ENCODE measurements around the gene NTM.

Gene NTM

DNA sequence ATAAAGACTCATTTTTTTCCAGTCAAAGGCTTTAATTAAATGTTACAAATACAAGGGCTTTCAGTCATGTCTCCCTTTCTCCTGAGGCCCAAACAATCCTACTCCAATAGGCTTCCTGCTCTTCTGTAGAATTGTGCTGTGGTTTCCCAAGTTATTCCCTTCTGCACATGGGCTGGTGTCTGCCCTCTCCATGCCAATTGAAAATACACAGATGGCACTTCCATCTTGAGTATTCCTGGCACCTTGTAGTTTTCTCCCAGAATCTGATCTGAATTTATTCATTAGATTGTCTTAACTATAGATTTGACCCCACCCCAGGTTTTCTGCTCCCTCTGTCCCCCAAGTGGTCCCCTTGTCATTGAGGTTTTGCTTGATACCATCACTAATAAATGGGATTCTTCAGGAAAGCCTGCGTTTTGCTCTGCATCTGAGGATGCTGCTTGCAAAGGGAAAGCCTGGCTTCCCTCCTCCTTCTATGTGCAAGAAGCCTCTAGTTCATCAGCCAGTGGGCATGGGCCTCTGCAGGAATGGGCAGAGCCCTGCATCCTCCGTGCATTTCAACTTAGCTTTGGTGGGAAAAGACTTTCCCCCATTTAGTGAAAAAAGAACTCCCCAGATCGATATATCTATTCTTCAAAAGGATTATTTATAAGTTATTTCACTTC, 926.7 kb downstream of the NTM start:
- no peaks in the 10 kb centered on the region for H3K9me3 ChIP-seq (ENCODE audit: severe bottlenecking)
- H3K36me3 ChIP-seq: no peaks in the 10 kb centered on the region
- no peak for TF ChIP-seq CTCF (IDR thresholded peaks at IDR 0.05; ENCODE audit: low read depth, low read length)
- H3K4me3 ChIP-seq (ENCODE audit: low read depth, low read length): no peak overlapping the region
- DNase-seq: no peak
- H3K27ac ChIP-seq: no peak overlapping the region
- no peaks in the 10 kb centered on the region for H3K27me3 ChIP-seq (ENCODE audit: insufficient read depth, low read depth, severe bottlenecking)

GRCh38 chr11:132298357-132298756, 927.9 kb downstream of the NTM start:
- Histone ChIP-seq H3K36me3 (no peaks in the 10 kb centered on the region), H3K9me3 (ENCODE audit: severe bottlenecking) (no peaks in the 10 kb centered on the region), H3K27ac (no peak overlapping the region), H3K27me3 (ENCODE audit: insufficient read depth, low read depth, severe bottlenecking) (no peaks in the 10 kb centered on the region), H3K4me3 (ENCODE audit: low read depth, low read length) (no peak overlapping the region)
- no peak for DNase-seq
- no peak for TF ChIP-seq CTCF (IDR thresholded peaks at IDR 0.05; ENCODE audit: low read depth, low read length)

DNA sequence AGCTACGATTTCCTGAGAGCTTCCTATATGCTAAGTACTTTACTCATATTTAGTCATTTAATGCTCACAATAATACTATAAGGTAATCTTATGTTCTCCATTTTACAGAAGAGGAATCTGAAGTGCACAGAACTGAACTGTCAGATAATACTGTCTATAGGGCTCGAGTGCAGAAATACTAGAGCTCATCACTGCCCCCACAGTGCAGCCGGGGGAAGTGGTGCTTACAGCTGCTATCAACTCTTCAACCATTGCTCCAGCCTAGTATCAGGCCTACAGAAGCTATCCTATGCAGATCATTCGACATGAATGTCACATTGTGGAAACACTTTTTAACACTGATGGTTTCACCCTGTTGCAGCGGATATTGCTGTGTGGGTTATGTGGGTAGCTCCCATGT, 929.9 kb downstream of the NTM start:
- peak; percentile 55 for TF ChIP-seq CTCF (IDR thresholded peaks at IDR 0.05; ENCODE audit: low read depth, low read length)
- no peaks in the 10 kb centered on the region for H3K9me3 ChIP-seq (ENCODE audit: severe bottlenecking)
- no peaks in the 10 kb centered on the region for H3K27me3 ChIP-seq (ENCODE audit: insufficient read depth, low read depth, severe bottlenecking)
- H3K27ac ChIP-seq: no peak overlapping the region
- no peaks in the 10 kb centered on the region for H3K36me3 ChIP-seq
- DNase-seq: peak; percentile 28
- H3K4me3 ChIP-seq (ENCODE audit: low read depth, low read length): no peak overlapping the region

DNA sequence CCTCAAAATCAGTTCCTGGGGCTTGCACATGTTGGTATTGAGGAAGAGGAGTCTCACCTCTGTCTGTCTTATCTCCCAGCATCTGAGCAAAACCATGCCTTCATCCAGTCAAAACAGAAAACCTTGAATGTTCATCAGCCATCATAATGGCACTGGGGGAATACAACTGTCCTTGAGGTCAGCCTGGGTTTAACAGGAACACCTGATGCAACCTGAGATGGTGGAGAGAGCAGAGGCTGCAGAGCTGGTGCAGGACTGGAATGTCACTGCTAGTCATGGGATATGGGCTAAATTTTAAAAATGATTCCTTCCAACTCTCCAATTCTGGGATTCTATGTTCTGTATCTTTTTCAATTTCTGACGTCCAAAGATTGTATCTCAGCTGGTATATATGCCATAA, 931.0 kb downstream of the NTM start:
- no peak for DNase-seq
- H3K27me3 ChIP-seq (ENCODE audit: insufficient read depth, low read depth, severe bottlenecking): no peaks in the 10 kb centered on the region
- no peaks in the 10 kb centered on the region for H3K9me3 ChIP-seq (ENCODE audit: severe bottlenecking)
- H3K36me3 ChIP-seq: no peaks in the 10 kb centered on the region
- no peak overlapping the region for H3K27ac ChIP-seq
- TF ChIP-seq CTCF (IDR thresholded peaks at IDR 0.05; ENCODE audit: low read depth, low read length): no peak
- no peak overlapping the region for H3K4me3 ChIP-seq (ENCODE audit: low read depth, low read length)

GRCh38 chr11:132301900-132302299, 931.5 kb downstream of the NTM start:
- TF ChIP-seq CTCF (IDR thresholded peaks at IDR 0.05; ENCODE audit: low read depth, low read length): no peak
- no peaks in the 10 kb centered on the region for H3K27me3 ChIP-seq (ENCODE audit: insufficient read depth, low read depth, severe bottlenecking)
- no peak overlapping the region for H3K4me3 ChIP-seq (ENCODE audit: low read depth, low read length)
- no peaks in the 10 kb centered on the region for H3K9me3 ChIP-seq (ENCODE audit: severe bottlenecking)
- no peaks in the 10 kb centered on the region for H3K36me3 ChIP-seq
- H3K27ac ChIP-seq: no peak overlapping the region
- DNase-seq: no peak

Data from WERI-Rb-1 (cell line).